PFSK-1 (cell line): Measurements from ENCODE around the gene DNM1.
A peak's percentile ranks its signal among the peaks of the same experiment; 100 is the strongest.

Source experiments
- FOXP2 ChIP-seq: optimal IDR thresholded peaks from 2 replicates; pipeline ENCODE3; 2011; ENCODE audit warnings: borderline replicate concordance, control low read depth, inconsistent platforms; ENCODE audit not compliant: insufficient read depth; ENCODE audit errors: extremely low read length, extremely low read depth
- POLR2AphosphoS5 ChIP-seq: IDR thresholded peaks from 2 replicates; pipeline ENCODE4 v1.6.1; 2012; ENCODE audit warnings: low read depth, mild to moderate bottlenecking, control low read depth, low read length, moderate library complexity
- SIN3A ChIP-seq: IDR thresholded peaks from 2 replicates; pipeline ENCODE4 v1.6.1; 2012; ENCODE audit warnings: mild to moderate bottlenecking, low read length, moderate library complexity, borderline replicate concordance; ENCODE audit not compliant: insufficient read depth

- TF ChIP-seq FOXP2 (peak; percentile 20), POLR2AphosphoS5 (no peak), SIN3A (no peak)
These were observed 12.6 kb downstream of the DNM1 start for GRCh38 chr9:128215491-128216409.
